ENCODE data around the gene TECPR2.

DNA sequence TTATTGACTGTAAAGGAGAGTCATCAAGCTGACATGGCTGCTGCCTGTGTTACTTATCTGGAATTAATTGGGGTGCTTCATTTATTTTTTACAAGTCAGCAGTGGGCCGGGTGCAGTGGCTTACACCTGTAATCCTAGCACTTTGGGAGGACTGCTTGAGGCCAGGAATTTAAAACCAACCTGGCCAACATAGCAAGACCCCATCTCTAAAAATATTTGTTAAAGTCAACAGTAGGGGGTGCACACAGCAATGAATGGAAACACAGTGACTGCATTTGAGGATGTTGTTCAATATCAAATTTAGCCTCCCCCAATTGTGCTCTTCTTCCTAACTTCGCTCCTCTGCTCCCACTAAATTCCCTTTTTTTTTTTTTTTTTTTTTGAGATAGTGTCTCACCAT, 94.8 kb downstream of the TECPR2 start:
- TF ChIP-seq POLR2A (IDR thresholded peaks at IDR 0.05; ENCODE audit: low read depth, low read length) (no peak), TAF1 (IDR thresholded peaks at IDR 0.05; ENCODE audit: low read depth, low read length) (no peak), POLR2AphosphoS5 (IDR thresholded peaks at IDR 0.05; ENCODE audit: low read depth, low read length) (no peak), SPI1 (IDR thresholded peaks at IDR 0.05; ENCODE audit: low read depth, low read length) (no peak), PAX5 (IDR thresholded peaks at IDR 0.05; ENCODE audit: insufficient read depth, low read length, severe bottlenecking) (no peak)
